GM19023 (cell line): ENCODE results near the gene POLRMT.
"Not testable (repeated sequence)": the region's sequence is repeated elsewhere in the genome, so short reads cannot be mapped to it uniquely, and the experiment has no call there.

Experiments
- ATAC-seq: cut with Tn5 transposase; IDR thresholded peaks from one replicate; pipeline ENCODE4 v1.9.1; 2021; ENCODE audit warnings: mild to moderate bottlenecking, moderate library complexity; ENCODE audit not compliant: unreplicated experiment

POLRMT gene

GRCh38 chr19:629961-630714 lies 3.2 kb downstream of the POLRMT start:
- ATAC-seq, result no peak

GRCh38 chr19:629515-629914 lies 3.8 kb downstream of the POLRMT start:
- ATAC-seq, result not testable (repeated sequence)

- no peak for ATAC-seq
Measured at GRCh38 chr19:628168-628567, 5.2 kb downstream of the POLRMT start.

- ATAC-seq, result not testable (repeated sequence)
Measured at GRCh38 chr19:626566-626965, 6.8 kb downstream of the POLRMT start.

- no peak for ATAC-seq
Measured at GRCh38 chr19:625257-625656, 8.1 kb downstream of the POLRMT start.

GRCh38 chr19:624433-625109 lies 8.8 kb downstream of the POLRMT start:
- no peak for ATAC-seq

- no peak for ATAC-seq
Measured at GRCh38 chr19:623974-624373, 9.4 kb downstream of the POLRMT start.

- ATAC-seq, result no peak
Measured at GRCh38 chr19:623175-623916, 10.0 kb downstream of the POLRMT start.

GRCh38 chr19:622666-623065 lies 10.7 kb downstream of the POLRMT start:
- ATAC-seq, result no peak

- no peak for ATAC-seq
Measured at GRCh38 chr19:621819-622218, 11.5 kb downstream of the POLRMT start.

- ATAC-seq, result not testable (repeated sequence)
Measured at GRCh38 chr19:621191-621590, 12.1 kb downstream of the POLRMT start.

- ATAC-seq, result no peak
Measured at GRCh38 chr19:620166-620862, 13.0 kb downstream of the POLRMT start.

GRCh38 chr19:619286-620002 lies 13.9 kb downstream of the POLRMT start:
- no peak for ATAC-seq

GRCh38 chr19:618674-619285 lies 14.6 kb downstream of the POLRMT start:
- ATAC-seq, result no peak

- ATAC-seq, result no peak
Measured at GRCh38 chr19:618247-618619, 15.1 kb downstream of the POLRMT start.

- ATAC-seq, result no peak
Measured at GRCh38 chr19:617551-618246, 15.6 kb downstream of the POLRMT start.

GRCh38 chr19:616747-617526 lies 16.4 kb downstream of the POLRMT start:
- ATAC-seq, result no peak

- no peak for ATAC-seq
Measured at GRCh38 chr19:616062-616700, 17.2 kb downstream of the POLRMT start.
